Liver (tissue), 9 donors: ENCODE results near the gene BRAT1. TPM values are rescaled to one million over a fixed set of nuclear protein-coding genes. Genes with fewer than 3 reads are reported as not detected.

Experiments used
- DNase-seq: peaks from one replicate; pipeline ENCODE4 v3.0.0-alpha.2; 2017; ENCODE audit warnings: low spot score
- H3K27ac ChIP-seq, 2 donors: one replicate each; pipeline ENCODE4 v1.7.0; 2013; ENCODE audit warnings: inconsistent platforms in 2 of 2, low read length in 2 of 2, control low read depth in 1 of 2, low read depth in 1 of 2, mild to moderate bottlenecking in 1 of 2
- H3K27me3 ChIP-seq, 4 donors: one replicate each; pipeline versions ENCODE4 v1.6.1 to v1.7.0; 2013; ENCODE audit warnings: low read length in 3 of 4, inconsistent platforms in 1 of 4, mild to moderate bottlenecking in 1 of 4, moderate library complexity in 1 of 4; ENCODE audit not compliant: control insufficient read depth in 4 of 4, insufficient read depth in 4 of 4
- H3K36me3 ChIP-seq, 4 donors: one replicate each; pipeline versions ENCODE4 v1.6.1 to v1.7.0; 2013; ENCODE audit warnings: low read length in 3 of 4, mild to moderate bottlenecking in 3 of 4, low read depth in 1 of 4, moderate library complexity in 1 of 4; ENCODE audit not compliant: control insufficient read depth in 4 of 4, insufficient read depth in 3 of 4
- H3K4me1 ChIP-seq, 4 donors: one replicate each; pipeline versions ENCODE4 v1.6.1 to v1.7.0; 2013; ENCODE audit warnings: low read length in 3 of 4, mild to moderate bottlenecking in 3 of 4, moderate library complexity in 1 of 4; ENCODE audit not compliant: control insufficient read depth in 4 of 4, insufficient read depth in 4 of 4
- H3K4me3 ChIP-seq, 3 donors: one replicate each; pipeline versions ENCODE4 v1.6.1 to v1.7.0; 2013; ENCODE audit warnings: low read length in 3 of 3, control low read depth in 1 of 3, low read depth in 1 of 3, mild to moderate bottlenecking in 1 of 3
- H3K9ac ChIP-seq, 2 donors: one replicate each; pipeline ENCODE4 v1.7.0; 2013; ENCODE audit warnings: low read length in 2 of 2, mild to moderate bottlenecking in 2 of 2, moderate library complexity in 2 of 2, control low read depth in 1 of 2, low read depth in 1 of 2
- H3K9me3 ChIP-seq, 4 donors: one replicate each; pipeline versions ENCODE4 v1.6.1 to v1.7.0; 2013; ENCODE audit warnings: low read length in 3 of 4; ENCODE audit not compliant: control insufficient read depth in 4 of 4
- CTCF ChIP-seq: fragments of 150-350 bp; IDR thresholded peaks from 2 replicates; pipeline ENCODE4 v1.5.1; 2017; ENCODE audit warnings: improper control_type of control experiment, low read depth, low read length; ENCODE audit not compliant: missing input control
- GABPA ChIP-seq, 2 donors: IDR thresholded peaks in 1 of 2; conservative IDR thresholded peaks in 1 of 2; 2 replicates each; pipeline ENCODE4 v1.6.1; 2016; ENCODE audit warnings: antibody characterized with exemption in 2 of 2, mild to moderate bottlenecking in 1 of 2, moderate library complexity in 1 of 2
- HNF4A ChIP-seq, 2 donors: conservative IDR thresholded peaks; 2 replicates each; pipeline ENCODE4 v1.6.1; 2016; ENCODE audit warnings: antibody characterized with exemption in 2 of 2, mild to moderate bottlenecking in 2 of 2
- HNF4G ChIP-seq: IDR thresholded peaks from 2 replicates; pipeline ENCODE4 v1.6.1; 2016; ENCODE audit warnings: antibody characterized with exemption
- RAD21 ChIP-seq, 2 donors: IDR thresholded peaks; 2 replicates each; pipeline ENCODE4 v1.6.1; 2016; ENCODE audit warnings: antibody characterized with exemption in 2 of 2, mild to moderate bottlenecking in 2 of 2
- RXRA ChIP-seq, 2 donors: IDR thresholded peaks; 2 replicates each; pipeline ENCODE4 v1.6.1; 2017 to 2018; ENCODE audit warnings: antibody characterized with exemption in 2 of 2, mild to moderate bottlenecking in 1 of 2
- SP1 ChIP-seq: IDR thresholded peaks from 2 replicates; pipeline ENCODE4 v1.6.1; 2018; ENCODE audit warnings: antibody characterized with exemption, mild to moderate bottlenecking
- TAF1 ChIP-seq: conservative IDR thresholded peaks from 2 replicates; pipeline ENCODE4 v1.6.1; 2016; ENCODE audit warnings: antibody characterized with exemption, mild to moderate bottlenecking
- WGBS: extraction: QIAGEN DNeasy Blood & Tissue Kit; methylation state at CpG from one replicate; pipeline ENCODE4 v1.1.7; 2013; 5-methylcytosine and 5-hydroxymethylcytosine counted together
- polyA plus RNA-seq, 2 donors: library from polyadenylated mRNA; stranded (reverse) in 1 of 2; unstranded in 1 of 2; fragments of 200-250 nt in 1 of 2; fragments of >200 nt in 1 of 2; fragmentation: Nextera tagmentation in 1 of 2; extraction: Ambion mirVana in 1 of 2; gene quantifications; one replicate each; pipeline versions ENCODE4 v1.2.1 to v1.2.3, GENCODE V29; 2013 to 2015
- total RNA-seq, 2 donors: library from RNA; depleted of rRNA; stranded (reverse); fragments of >200 nt; gene quantifications; one replicate each; pipeline ENCODE4 v1.2.3, GENCODE V29; 2014
- TF ChIP-seq, protein P1 (sequence below): IDR thresholded peaks from 2 replicates; pipeline ENCODE4 v1.6.1; 2016; ENCODE audit warnings: antibody characterized with exemption
- donor health status: healthy.
- donor health status: healthy.
- donor health status: healthy.
- donor health status: healthy.
- donor health status: healthy.

BRAT1 gene
- total and polyA plus RNA-seq, 4 donors, result 10.0 to 20.7 (median 16.7) TPM

DNA sequence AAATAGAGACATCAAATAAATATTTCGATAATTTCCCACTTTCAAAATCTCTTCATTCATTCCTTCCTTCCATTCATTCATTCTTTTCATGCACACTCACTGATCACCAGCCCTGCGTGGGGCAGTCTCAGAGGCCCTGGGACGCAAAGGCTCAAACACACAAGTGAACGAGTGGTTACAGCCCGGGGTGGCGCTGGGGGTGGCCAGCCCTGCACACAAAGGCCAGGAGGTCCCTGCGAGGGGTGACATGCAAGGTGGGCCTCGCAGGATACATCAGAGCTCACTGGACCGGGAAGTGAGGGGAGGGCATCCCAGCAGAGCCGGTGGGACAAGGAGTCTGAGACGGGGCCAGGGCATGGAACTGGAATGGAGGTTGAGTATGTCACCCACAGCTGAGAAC is 46.6 kb upstream of the BRAT1 start (continued):
- TF ChIP-seq, protein P1, sequence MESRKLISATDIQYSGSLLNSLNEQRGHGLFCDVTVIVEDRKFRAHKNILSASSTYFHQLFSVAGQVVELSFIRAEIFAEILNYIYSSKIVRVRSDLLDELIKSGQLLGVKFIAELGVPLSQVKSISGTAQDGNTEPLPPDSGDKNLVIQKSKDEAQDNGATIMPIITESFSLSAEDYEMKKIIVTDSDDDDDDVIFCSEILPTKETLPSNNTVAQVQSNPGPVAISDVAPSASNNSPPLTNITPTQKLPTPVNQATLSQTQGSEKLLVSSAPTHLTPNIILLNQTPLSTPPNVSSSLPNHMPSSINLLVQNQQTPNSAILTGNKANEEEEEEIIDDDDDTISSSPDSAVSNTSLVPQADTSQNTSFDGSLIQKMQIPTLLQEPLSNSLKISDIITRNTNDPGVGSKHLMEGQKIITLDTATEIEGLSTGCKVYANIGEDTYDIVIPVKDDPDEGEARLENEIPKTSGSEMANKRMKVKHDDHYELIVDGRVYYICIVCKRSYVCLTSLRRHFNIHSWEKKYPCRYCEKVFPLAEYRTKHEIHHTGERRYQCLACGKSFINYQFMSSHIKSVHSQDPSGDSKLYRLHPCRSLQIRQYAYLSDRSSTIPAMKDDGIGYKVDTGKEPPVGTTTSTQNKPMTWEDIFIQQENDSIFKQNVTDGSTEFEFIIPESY, result no peak
- TF ChIP-seq RAD21 (IDR thresholded peaks at IDR 0.05), result no peak

- DNase-seq, result no peak
- H3K9ac ChIP-seq, result no peak overlapping the region
- no peak overlapping the region for H3K4me3 ChIP-seq
- no peaks in the 10 kb centered on the region for H3K27me3 ChIP-seq
- H3K36me3 ChIP-seq, result peaks cover 0 to 18% (median 2%) of the 10 kb centered on the region in 4 donors
- WGBS, result 86% methylated on average over 9 of the region's 9 CpGs
- no peak overlapping the region for H3K27ac ChIP-seq
- H3K4me1 ChIP-seq, result no peaks in the 10 kb centered on the region
- TF ChIP-seq HNF4G, result no peak
- TF ChIP-seq, protein P1, result no peak
- H3K9me3 ChIP-seq, result no peaks in the 10 kb centered on the region
These were observed 45.7 kb upstream of the BRAT1 start for GRCh38 chr7:2601065-2601464.

- 87% methylated on average over 29 of the region's 29 CpGs for WGBS
- no peak for DNase-seq
- H3K36me3 ChIP-seq, result peaks cover 0 to 29% (median 4%) of the 10 kb centered on the region in 4 donors
- TF ChIP-seq GABPA (IDR thresholded peaks at IDR 0.05 in 1 of 2, conservative IDR thresholded peaks at IDR 0.05 in 1 of 2), result no peak
- TF ChIP-seq CTCF, result no peak
- TF ChIP-seq, protein P1, result no peak
- TF ChIP-seq HNF4A (conservative IDR thresholded peaks at IDR 0.05), result no peak
- no peak for TF ChIP-seq RXRA (IDR thresholded peaks at IDR 0.05)
- TF ChIP-seq SP1, result no peak
- TF ChIP-seq RAD21 (IDR thresholded peaks at IDR 0.05), result no peak
- TF ChIP-seq TAF1, result no peak
- no peaks in the 10 kb centered on the region for H3K4me1 ChIP-seq
- no peak overlapping the region for H3K4me3 ChIP-seq
- H3K27ac ChIP-seq, result no peak overlapping the region
- no peaks in the 10 kb centered on the region for H3K9me3 ChIP-seq
- no peak overlapping the region for H3K9ac ChIP-seq
- no peaks in the 10 kb centered on the region for H3K27me3 ChIP-seq
These were observed 43.0 kb upstream of the BRAT1 start for GRCh38 chr7:2598154-2598823.
